HG03045 (cell line): Measurements from ENCODE around the gene GAL3ST1.
"Not testable (repeated sequence)": the region's sequence is repeated elsewhere in the genome, so short reads cannot be mapped to it uniquely, and the experiment has no call there.

Source experiments
- ATAC-seq: cut with Tn5 transposase; IDR thresholded peaks from one replicate; pipeline ENCODE4 v1.9.1; 2021; ENCODE audit warnings: mild to moderate bottlenecking, moderate library complexity; ENCODE audit not compliant: unreplicated experiment

GAL3ST1 gene

DNA sequence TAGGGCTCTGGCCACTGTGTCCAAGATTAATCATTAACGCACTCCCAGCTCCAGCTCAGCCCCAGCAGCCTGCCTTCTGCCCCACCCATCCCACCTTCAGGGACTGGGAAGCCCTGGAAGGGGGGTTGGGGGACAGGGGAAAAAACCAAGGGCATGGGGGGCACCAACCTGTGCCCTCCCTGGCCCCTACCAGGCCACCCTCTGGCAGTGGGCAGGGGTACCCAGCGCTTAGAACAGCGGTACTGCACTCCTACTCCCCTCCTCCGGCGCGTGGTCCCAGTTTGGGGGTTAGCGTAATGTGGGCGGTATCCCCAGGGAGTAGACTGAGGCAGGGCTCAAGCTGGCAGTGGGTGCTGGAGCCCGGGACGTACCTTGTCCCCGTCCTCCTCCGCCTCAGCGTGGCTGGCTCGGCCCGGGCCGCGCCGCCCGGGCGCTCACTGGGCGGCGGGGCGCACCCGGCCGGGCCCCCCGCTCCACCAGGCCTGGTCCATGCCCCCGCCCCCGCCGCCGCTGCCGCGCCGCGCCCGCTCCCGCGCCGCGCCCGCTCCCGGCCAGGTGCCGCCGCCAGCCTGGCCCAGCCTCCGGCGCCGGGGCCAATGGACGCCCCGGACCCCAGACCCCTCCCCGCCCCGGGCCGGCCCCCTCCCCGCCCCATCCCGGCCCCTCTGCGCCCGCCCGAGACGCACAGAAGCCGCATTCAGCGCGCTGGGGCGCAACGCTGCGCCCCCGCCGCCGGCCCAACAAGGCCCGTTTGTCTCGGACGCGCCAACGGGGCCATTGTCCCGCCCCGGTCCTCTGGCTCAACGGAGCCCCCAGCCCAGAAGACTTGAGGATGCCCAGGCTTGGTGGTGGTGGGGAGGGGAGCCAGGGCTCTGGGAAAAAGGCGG lies at the start of gene GAL3ST1:
Gene GAL3ST1 (minus strand): TSS at position 571 of the 887 bp plus-strand sequence. CDS start 17,273 bp downstream, outside the sequence.
- no peak for ATAC-seq

DNA sequence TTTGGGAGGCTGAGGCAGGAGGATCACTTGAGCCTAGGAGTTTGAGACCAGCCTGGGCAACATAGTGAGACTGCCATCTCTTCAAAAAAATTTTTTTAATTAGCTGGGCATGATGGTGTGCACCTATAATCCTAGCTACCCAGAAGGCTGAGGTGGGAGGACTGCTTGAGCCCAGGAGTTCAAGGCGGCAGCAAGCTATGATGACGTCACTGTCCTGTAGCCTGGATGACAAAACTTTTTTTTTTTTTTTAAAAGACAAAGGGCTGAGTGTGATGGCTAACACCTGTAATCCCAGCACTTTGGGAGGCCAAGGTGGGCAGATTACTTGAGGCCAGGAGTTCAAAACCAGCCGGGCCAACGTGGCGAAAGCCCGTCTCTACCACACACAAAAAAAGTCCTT lies 45.4 kb upstream of the GAL3ST1 start:
- ATAC-seq, result not testable (repeated sequence)

DNA sequence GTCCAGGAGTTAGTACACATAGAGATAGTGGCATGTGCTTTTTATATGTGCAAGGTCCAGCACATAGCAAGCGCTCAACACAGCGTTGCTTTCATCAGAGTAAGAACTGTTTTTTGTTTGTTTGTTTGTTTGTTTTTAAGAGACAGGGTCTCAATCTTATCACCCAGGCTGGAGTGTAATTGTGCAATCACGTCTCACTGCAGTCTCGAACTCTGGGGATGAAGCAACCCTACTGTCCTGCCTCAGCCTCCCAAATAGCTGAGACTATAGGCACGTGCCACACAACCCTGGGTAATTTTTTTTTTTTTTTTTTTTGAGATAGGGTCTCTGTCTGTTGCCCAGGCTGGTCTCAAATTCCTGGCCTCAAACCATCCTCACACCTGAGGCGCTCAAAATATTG lies 43.4 kb upstream of the GAL3ST1 start:
- ATAC-seq, result no peak

DNA sequence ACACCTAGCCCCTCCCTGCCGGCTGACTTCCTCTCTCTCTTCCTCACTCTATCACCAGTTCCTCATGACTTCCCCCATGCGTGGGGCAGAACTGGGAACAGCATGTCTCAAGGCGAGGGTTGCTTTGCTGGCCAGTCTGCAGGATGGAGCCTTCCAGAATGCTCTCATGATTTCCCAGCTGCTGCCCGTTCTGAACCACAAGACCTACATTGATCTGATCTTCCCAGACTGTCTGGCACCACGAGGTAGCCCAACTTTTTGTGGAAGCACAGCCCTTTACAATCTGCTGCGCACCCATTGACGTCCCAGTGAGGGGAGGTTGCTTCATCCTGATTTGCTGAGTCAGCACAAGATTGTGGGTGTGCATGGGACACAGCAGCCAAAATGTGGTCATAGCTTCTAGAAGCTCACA lies 41.1 kb upstream of the GAL3ST1 start:
- ATAC-seq, result no peak

GRCh38 chr22:30614879-30615278 lies 40.4 kb upstream of the GAL3ST1 start:
- ATAC-seq, result no peak

DNA sequence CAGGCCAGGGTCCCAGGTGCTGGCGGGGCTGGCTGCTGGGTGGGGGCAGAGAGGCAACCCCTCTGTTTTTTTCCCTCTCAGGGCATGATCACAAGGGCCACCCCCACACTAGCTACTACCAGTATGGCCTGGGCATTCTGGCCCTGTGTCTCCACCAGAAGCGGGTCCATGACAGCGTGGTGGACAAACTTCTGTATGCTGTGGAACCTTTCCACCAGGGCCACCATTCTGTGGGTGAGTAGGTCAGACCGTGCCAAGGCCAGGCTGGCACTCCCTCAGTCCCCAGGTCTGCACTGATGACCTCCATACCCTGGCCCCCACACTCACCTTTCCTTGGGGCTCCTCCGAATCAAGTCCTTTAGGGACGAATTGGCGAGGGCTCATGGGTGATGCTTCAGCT lies 39.8 kb upstream of the GAL3ST1 start:
- no peak for ATAC-seq

DNA sequence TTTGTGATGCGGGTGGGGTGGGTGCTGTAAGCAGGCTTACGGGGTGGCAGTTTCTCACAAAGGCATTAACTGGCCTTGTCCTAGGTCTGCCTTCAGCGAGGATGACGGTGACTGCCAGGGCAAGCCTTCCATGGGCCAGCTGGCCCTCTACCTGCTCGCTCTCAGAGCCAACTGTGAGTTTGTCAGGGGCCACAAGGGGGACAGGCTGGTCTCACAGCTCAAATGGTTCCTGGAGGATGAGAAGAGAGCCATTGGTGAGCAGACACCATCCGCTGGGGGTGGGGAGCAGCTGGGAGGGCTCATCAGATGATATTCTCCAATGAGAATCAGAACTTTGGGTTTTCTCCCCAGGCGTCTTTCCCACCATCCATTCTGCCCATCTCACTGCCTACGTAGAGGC lies 38.3 kb upstream of the GAL3ST1 start:
- ATAC-seq, result no peak

DNA sequence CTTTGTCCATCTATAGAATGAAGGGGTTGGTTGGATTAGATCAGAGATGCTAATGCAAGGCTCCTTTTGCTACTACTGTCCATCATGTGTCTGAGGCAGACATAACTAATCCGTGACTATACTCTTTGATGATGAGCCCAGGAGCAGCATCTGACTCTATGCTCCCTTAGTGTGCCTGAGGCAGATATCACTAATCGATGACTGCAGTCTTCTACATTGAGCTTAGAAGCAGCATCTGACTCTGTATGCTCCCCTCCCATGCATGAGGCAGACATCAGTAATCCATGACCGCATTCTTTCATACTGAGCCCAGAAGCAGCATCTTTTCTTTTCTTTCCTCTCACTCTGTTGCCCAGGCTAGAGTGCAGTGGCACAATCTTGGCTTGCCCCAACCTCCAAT lies 36.7 kb upstream of the GAL3ST1 start:
- no peak for ATAC-seq

DNA sequence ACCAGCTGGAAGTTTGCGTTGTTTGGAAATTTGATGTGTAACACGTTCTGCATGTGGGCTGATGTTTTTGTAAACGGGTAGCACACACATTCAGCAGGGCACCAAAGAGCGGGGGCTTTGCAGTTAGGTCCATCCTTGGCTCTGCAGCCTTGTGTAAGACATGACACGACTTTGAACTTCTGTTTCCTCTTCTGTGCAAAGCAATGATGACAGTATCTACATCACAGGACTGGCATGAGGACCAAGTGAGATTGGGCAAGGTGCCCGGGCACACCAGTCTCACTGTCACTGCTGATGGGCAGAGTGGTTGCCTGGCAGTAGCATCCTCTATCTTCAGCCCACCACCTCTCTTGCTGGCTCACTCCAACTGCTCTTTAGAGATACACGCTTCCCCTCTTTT lies 35.8 kb upstream of the GAL3ST1 start:
- no peak for ATAC-seq

DNA sequence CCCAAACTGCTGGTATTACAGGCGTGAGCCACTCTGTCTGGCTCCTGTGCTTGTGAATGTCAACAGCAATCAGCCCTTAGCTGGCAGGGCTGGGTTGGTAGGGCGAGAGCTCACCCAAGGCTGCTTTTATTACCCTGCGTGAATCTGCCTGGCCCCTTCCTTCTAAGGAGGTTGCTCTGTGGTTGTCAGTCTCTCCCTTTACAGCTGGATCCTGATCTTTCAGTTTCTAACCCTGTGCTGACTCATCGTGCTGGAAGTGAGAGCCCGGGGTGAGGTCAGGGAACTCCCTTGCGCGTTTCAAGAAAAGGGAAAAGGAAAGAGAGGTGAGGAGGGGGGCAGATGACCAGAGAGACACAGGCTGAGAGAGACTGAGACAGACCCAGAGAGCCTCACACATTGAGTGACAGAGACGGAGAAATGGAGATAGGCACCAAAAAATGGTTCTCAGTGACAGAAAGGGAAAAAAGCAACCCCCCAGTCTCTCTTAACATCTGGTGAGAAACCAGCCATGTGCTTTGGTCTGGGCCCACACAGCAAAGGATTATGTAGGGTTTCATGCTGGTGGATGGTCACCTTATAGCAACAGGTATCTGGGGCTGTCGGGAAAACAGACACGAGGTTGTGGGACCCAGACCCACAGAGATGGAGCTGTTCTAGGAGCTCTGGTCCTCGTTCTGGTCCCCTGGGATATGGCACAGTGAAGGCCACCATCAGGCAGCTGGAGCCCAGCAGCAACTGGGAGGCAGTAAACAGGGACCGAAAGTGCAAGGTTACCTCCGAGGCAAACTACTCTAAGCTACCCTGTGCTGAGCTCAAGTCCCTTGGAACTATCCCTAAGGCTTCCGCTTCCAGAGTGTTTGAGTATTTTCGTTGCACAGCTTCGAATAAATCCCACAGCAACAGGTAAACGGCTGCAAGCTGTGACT lies 35.1 kb upstream of the GAL3ST1 start:
- no peak for ATAC-seq

DNA sequence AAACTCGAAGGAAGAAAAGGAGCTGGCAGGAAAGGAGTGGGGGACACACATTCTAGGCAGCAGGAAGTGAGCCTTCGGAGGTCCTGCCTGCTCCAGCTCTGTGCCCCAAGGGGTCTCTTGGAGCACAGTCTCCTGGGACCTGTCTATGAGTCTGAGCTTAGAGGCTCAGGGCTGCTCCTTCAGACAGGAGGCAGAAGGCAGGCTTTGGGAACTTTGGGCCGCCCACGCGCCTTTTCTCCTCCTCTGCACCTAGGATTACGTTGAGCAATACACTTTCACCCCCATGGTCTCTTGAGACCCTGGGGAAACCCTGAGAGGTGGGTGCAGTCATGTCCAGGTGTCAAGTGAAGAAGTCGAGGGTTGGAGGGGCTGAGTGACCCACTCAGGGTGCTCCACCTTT lies 33.5 kb upstream of the GAL3ST1 start:
- no peak for ATAC-seq

DNA sequence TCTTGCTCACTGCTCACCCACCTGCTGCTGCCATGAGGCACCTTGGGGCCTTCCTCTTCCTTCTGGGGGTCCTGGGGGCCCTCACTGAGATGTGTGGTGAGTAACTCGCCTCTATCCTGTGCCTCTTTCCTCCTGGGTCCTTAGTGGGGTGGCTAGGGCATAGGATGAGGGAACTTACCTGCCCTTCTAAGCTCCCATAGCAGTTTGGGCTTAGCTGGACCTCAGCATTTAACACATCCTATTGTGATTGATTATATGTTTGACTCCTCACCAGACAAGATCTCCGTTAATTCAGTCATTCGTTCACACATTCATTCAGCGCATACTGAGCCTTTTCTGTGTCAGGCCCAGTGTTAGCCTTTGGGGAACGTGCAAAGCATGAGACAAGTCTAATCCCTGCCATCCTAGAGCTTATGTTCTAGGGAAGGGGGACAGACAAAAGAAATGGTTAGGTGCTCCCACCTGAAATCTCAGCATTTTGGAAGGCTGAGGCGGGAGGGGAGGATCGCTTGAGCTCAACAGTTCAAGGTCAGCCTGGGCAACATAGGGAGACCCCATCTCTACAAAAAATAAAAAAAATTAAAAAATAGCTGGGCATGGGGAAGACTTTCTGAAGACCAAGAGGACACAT lies 33.0 kb upstream of the GAL3ST1 start:
- no peak for ATAC-seq

DNA sequence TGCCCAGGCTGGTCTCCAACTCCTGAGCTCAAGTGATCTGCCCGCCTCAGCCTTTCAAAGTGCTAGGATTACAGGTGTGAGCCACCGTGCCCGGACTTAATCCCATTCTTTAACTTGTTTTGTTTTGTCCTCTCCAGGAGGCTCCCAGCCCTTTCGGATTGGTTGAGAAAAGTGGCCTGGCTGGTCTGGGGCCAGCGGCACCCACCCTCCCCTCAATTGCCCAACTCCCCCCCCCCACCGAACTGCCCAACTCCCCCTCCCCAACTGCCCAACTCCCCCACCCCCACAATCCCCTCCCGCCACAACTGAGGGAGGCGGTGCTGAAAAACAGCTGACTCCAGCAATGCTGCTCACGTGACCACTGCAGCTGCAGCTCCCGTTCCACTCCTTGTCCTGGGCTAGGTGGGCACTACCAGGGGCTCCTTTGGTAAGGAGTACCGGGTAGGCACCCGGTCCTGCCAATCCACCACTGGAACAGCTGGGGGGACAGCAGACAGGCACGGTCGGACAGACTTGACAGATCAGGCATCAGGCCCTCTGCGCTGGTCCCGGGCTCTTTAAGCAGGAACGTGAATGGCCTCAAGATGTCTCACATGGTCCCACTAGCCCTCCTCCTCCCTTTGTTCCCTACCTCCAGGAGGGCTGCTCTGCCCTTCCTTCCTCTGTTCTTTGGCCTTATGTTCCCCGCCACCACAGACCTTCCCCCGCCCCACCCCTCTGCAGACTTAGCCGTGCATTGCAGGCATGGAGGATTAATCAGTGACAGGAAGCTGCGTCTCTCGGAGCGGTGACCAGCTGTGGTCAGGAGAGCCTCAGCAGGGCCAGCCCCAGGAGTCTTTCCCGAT lies 32.2 kb upstream of the GAL3ST1 start, which contains the start of gene TCN2:
Gene TCN2 (plus strand): TSS at position 720 of the 845 bp plus-strand sequence. CDS start 158 bp downstream, outside the sequence.
- ATAC-seq, result no peak

GRCh38 chr22:30605449-30606110 lies 31.1 kb upstream of the GAL3ST1 start:
- no peak for ATAC-seq

- ATAC-seq, result no peak
Observed at GRCh38 chr22:30604723-30605122, 30.3 kb upstream of the GAL3ST1 start.

DNA sequence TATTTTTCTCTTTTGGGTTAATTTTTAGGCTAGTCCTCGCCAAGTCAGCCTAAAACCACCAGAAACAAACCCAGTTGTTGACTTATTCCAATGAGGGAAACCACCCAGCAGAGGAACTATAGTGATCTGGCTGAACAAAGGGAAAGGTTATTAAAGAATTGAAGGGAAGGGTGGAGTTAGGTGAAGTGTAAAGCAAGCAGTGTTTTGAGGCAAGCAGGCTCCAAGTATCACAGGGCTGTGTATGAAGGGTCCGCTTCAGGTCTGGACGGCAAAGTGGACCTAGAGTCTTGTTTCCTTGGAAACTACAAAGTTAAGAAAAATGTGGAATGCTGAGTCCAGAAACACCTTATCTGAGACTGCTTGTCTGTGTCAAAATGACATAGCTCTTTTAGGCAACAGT lies 29.3 kb upstream of the GAL3ST1 start:
- ATAC-seq, result no peak

DNA sequence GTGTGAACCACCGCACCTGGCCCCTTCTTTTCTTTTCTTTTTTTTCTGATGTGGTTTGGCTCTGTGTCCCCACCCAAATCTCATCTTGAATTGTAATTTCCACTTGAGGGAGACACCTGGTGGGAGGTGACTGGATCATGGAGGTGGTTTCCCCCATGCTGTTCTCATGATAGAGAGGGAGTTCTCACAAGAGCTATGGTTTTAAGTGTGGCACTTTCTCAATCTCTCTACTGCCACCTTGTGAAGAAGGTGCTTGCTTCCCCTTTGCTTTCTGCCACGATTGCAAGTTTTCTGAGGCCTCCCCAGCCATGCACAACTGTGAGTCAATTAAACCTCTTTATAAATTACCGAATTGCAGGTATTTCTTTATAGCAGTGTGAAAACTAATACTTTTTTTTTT lies 27.6 kb upstream of the GAL3ST1 start:
- no peak for ATAC-seq

- ATAC-seq, result no peak
Observed at GRCh38 chr22:30601464-30601863, 27.0 kb upstream of the GAL3ST1 start.

GRCh38 chr22:30600921-30601320 lies 26.5 kb upstream of the GAL3ST1 start:
- ATAC-seq, result no peak

DNA sequence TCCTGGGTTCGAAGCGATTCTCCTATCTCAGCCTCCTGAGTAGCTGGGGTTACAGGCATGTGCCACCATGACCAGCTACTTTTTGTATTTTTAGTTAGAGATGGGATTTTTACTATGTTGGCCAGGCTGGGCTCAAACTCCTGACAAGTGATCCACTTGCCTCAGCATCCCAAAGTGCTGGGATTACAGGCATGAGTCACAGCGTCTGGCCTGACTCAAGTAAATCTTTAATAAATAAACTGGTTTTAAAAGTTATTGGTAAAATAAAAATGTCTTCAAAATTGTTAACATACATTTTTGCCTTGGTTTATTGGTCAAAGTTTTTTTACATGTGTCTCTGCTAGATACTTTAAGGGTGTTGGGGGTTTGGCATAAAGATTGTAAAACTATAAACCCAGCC lies 24.5 kb upstream of the GAL3ST1 start:
- ATAC-seq, result no peak
